Measurements from ENCODE around the gene SPATA31C1. TPM values are rescaled to one million over a fixed set of nuclear protein-coding genes. Genes with fewer than 3 reads are reported as not detected.

Gene SPATA31C1
- total RNA-seq, 4 donors from 2014 or later, result not detected

GRCh38 chr9:87883274-87883673 is 34.5 kb upstream of the SPATA31C1 start:
- DNase-seq (ENCODE audit: low spot score in 2 of 2), result no peak
- no peak for TF ChIP-seq POLR2AphosphoS5 (IDR thresholded peaks at IDR 0.05)
- no peak for TF ChIP-seq POLR2A (IDR thresholded peaks at IDR 0.05)
- TF ChIP-seq CTCF (IDR thresholded peaks at IDR 0.05), result no peak
- no peak for TF ChIP-seq EP300 (IDR thresholded peaks at IDR 0.05)
- no peaks in the 10 kb centered on the region for H3K27me3 ChIP-seq
- no peaks in the 10 kb centered on the region for H3K9me3 ChIP-seq
- no peak overlapping the region for H3K27ac ChIP-seq
- H3K36me3 ChIP-seq, result no peaks in the 10 kb centered on the region
- H3K4me3 ChIP-seq, result no peak overlapping the region
- WGBS, result 87% methylated on average over 6 of the region's 6 CpGs
- no peaks in the 10 kb centered on the region for H3K4me1 ChIP-seq

GRCh38 chr9:87883990-87884389 is 33.8 kb upstream of the SPATA31C1 start:
- TF ChIP-seq POLR2AphosphoS5 (IDR thresholded peaks at IDR 0.05), result no peak
- no peak for TF ChIP-seq CTCF (IDR thresholded peaks at IDR 0.05)
- TF ChIP-seq EP300 (IDR thresholded peaks at IDR 0.05), result no peak
- no peak for TF ChIP-seq POLR2A (IDR thresholded peaks at IDR 0.05)
- no peaks in the 10 kb centered on the region for H3K9me3 ChIP-seq
- no peak for DNase-seq (ENCODE audit: low spot score in 2 of 2)
- H3K4me1 ChIP-seq, result no peaks in the 10 kb centered on the region
- whole genome bisulfite sequencing, result 80% methylated on average over 7 of the region's 8 CpGs
- H3K27me3 ChIP-seq, result no peaks in the 10 kb centered on the region
- H3K27ac ChIP-seq, result no peak overlapping the region
- H3K4me3 ChIP-seq, result no peak overlapping the region
- H3K36me3 ChIP-seq, result no peaks in the 10 kb centered on the region

- Histone ChIP-seq H3K4me1 (no peaks in the 10 kb centered on the region), H3K27me3 (peaks cover 1% of the 10 kb centered on the region), H3K4me3 (no peak overlapping the region), H3K9me3 (no peaks in the 10 kb centered on the region), H3K27ac (no peak overlapping the region), H3K36me3 (no peaks in the 10 kb centered on the region)
- 91% methylated on average over 7 of the region's 17 CpGs for WGBS
- TF ChIP-seq POLR2AphosphoS5 (IDR thresholded peaks at IDR 0.05), result no peak
- TF ChIP-seq EP300 (IDR thresholded peaks at IDR 0.05), result no peak
- no peak for TF ChIP-seq POLR2A (IDR thresholded peaks at IDR 0.05)
- no peak for TF ChIP-seq CTCF (IDR thresholded peaks at IDR 0.05)
- no peak for DNase-seq (ENCODE audit: low spot score in 2 of 2)
These were observed 32.9 kb upstream of the SPATA31C1 start for GRCh38 chr9:87884578-87885459.

GRCh38 chr9:87885484-87886189 is 32.1 kb upstream of the SPATA31C1 start:
- peaks cover 5% of the 10 kb centered on the region for H3K27me3 ChIP-seq
- DNase-seq (ENCODE audit: low spot score in 2 of 2), result no peak
- no peaks in the 10 kb centered on the region for H3K36me3 ChIP-seq
- H3K27ac ChIP-seq, result no peak overlapping the region
- H3K9me3 ChIP-seq, result no peaks in the 10 kb centered on the region
- no peak for TF ChIP-seq EP300 (IDR thresholded peaks at IDR 0.05)
- no peak for TF ChIP-seq POLR2A (IDR thresholded peaks at IDR 0.05)
- no peak for TF ChIP-seq CTCF (IDR thresholded peaks at IDR 0.05)
- no peak for TF ChIP-seq POLR2AphosphoS5 (IDR thresholded peaks at IDR 0.05)
- WGBS, result 76% methylated on average over 10 of the region's 13 CpGs
- H3K4me3 ChIP-seq, result no peak overlapping the region
- no peaks in the 10 kb centered on the region for H3K4me1 ChIP-seq
